ENCODE data around the gene RNF182. TPM values are rescaled to one million over a fixed set of nuclear protein-coding genes. Genes with fewer than 3 reads are reported as not detected.

RNF182 gene
- polyA plus RNA-seq, 1 of the 3 experiments (the other 2 are of a cell fraction): 8.0 TPM

DNA sequence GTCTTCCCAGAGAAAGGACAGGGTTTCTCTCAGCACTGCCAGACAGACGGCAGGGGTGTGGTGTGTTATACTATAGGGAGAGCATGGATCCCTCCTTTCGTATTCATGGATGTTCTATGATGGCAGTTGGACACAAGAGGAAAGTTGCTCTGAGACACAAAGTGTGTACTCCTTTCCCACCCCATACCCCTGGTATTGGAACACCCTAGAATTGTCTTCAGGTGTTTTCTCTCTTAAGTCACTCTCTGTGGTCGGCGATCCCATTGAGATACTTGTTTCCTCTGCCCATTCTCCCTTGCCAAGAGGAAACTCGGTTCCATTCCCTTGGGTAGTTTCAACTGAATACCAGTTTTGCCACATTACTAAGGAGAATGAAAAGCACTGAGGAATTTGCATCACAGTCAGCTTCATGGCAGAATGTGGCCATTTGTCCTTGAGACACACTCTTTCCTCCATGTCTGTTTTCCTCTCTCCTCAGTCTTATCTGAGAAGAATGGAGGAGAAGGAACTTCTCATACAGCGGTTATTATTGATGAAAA, 53.4 kb downstream of the RNF182 start:
- Histone ChIP-seq H3K9me3 (no peaks in the 10 kb centered on the region), H2AFZ (ENCODE audit: low read depth) (no peak overlapping the region), H4K20me1 (ENCODE audit: insufficient read depth) (no peaks in the 10 kb centered on the region), H3K4me2 (no peak overlapping the region), H3K79me2 (ENCODE audit: insufficient read depth) (no peaks in the 10 kb centered on the region), H3K9ac (no peak overlapping the region), H3K27ac (ENCODE audit: low read depth in 2 of 2, low read length in 1 of 2) (no peak overlapping the region), H3K36me3 (replicated peaks in 1 of 2; ENCODE audit: control insufficient read depth in 1 of 2, insufficient read depth in 2 of 2, low read length in 1 of 2) (peaks cover 0 to 5% of the 10 kb centered on the region in 2 experiments), H3K9me2 (no peaks in the 10 kb centered on the region), H3K27me3 (ENCODE audit: insufficient read depth) (no peaks in the 10 kb centered on the region), H3K4me3 (ENCODE audit: low read depth in 2 of 2, low read length in 1 of 2) (no peak overlapping the region), H3K4me1 (ENCODE audit: control insufficient read depth in 1 of 2, insufficient read depth in 2 of 2, low read depth in 1 of 2, low read length in 1 of 2) (no peaks in the 10 kb centered on the region), H3F3A (replicated peaks; ENCODE audit: insufficient read depth) (no peaks in the 10 kb centered on the region)
- no peak for DNase-seq
- POLR2A ChIA-PET: no interaction called here
- no peak for TF ChIP-seq GATA2 (CRISPR knock-in tag; IDR thresholded peaks at IDR 0.05)
- no peak for TF ChIP-seq NFIC (IDR thresholded peaks at IDR 0.05; ENCODE audit: borderline replicate concordance)
- no peak for TF ChIP-seq CHD2 (IDR thresholded peaks at IDR 0.05; ENCODE audit: low read length, partially characterized antibody)
- CTCF ChIA-PET: interaction anchor here (1.0 kb wide), 1 partner anchor 8 kb away, joined by 3 read pairs; no protein-coding TSS in a partner anchor
- WGBS (ENCODE audit: low lambda C conversion rate): 90% methylated on average over 6 of the region's 6 CpGs

- Histone ChIP-seq H3K4me2 (no peak overlapping the region), H3K9me2 (no peaks in the 10 kb centered on the region), H3K9me3 (no peaks in the 10 kb centered on the region), H3K79me2 (ENCODE audit: insufficient read depth) (no peaks in the 10 kb centered on the region), H3F3A (replicated peaks; ENCODE audit: insufficient read depth) (no peaks in the 10 kb centered on the region), H3K36me3 (replicated peaks in 1 of 2; ENCODE audit: control insufficient read depth in 1 of 2, insufficient read depth in 2 of 2, low read length in 1 of 2) (peaks cover 0 to 5% of the 10 kb centered on the region in 2 experiments), H3K27me3 (ENCODE audit: insufficient read depth) (no peaks in the 10 kb centered on the region), H3K27ac (ENCODE audit: low read depth in 2 of 2, low read length in 1 of 2) (no peak overlapping the region), H4K20me1 (ENCODE audit: insufficient read depth) (no peaks in the 10 kb centered on the region), H2AFZ (ENCODE audit: low read depth) (no peak overlapping the region), H3K4me1 (ENCODE audit: control insufficient read depth in 1 of 2, insufficient read depth in 2 of 2, low read depth in 1 of 2, low read length in 1 of 2) (no peaks in the 10 kb centered on the region), H3K9ac (no peak overlapping the region), H3K4me3 (ENCODE audit: low read depth in 2 of 2, low read length in 1 of 2) (no peak overlapping the region)
- 74% methylated on average over 2 of the region's 2 CpGs for WGBS (ENCODE audit: low lambda C conversion rate)
- TF ChIP-seq POLR2AphosphoS5 (IDR thresholded peaks at IDR 0.05; ENCODE audit: low read depth, low read length) (no peak), RCOR1 (IDR thresholded peaks at IDR 0.05; ENCODE audit: low read length) (no peak), FOSL2 (IDR thresholded peaks at IDR 0.05; ENCODE audit: borderline replicate concordance, low read depth) (no peak), EP300 (IDR thresholded peaks at IDR 0.05; ENCODE audit: borderline replicate concordance in 1 of 2, low read depth in 1 of 2, low read length in 1 of 2) (no peak), GABPA (IDR thresholded peaks at IDR 0.05; ENCODE audit: low read depth) (no peak), USF2 (IDR thresholded peaks at IDR 0.05; ENCODE audit: borderline replicate concordance, low read depth, low read length) (no peak), FOXJ3 (CRISPR knock-in tag; IDR thresholded peaks at IDR 0.05) (no peak), TEAD4 (IDR thresholded peaks at IDR 0.05; ENCODE audit: borderline replicate concordance, insufficient read depth) (no peak), PBX3 (IDR thresholded peaks at IDR 0.05) (no peak), TCF12 (IDR thresholded peaks at IDR 0.05) (no peak), TAF1 (IDR thresholded peaks at IDR 0.05; ENCODE audit: borderline replicate concordance, low read depth, low read length) (no peak), RAD21 (IDR thresholded peaks at IDR 0.05; ENCODE audit: low read length) (no peak), IRF3 (IDR thresholded peaks at IDR 0.05; ENCODE audit: low read depth, low read length) (no peak), RXRA (IDR thresholded peaks at IDR 0.05; ENCODE audit: borderline replicate concordance, low read depth) (no peak), EZH2phosphoT487 (IDR thresholded peaks at IDR 0.05; ENCODE audit: borderline replicate concordance, low read depth) (no peak), ELF1 (IDR thresholded peaks at IDR 0.05) (no peak)
- TF ChIP-seq, protein P1, sequence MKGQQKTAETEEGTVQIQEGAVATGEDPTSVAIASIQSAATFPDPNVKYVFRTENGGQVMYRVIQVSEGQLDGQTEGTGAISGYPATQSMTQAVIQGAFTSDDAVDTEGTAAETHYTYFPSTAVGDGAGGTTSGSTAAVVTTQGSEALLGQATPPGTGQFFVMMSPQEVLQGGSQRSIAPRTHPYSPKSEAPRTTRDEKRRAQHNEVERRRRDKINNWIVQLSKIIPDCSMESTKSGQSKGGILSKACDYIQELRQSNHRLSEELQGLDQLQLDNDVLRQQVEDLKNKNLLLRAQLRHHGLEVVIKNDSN (IDR thresholded peaks at IDR 0.05; ENCODE audit: borderline replicate concordance, low read depth): no peak
- no peak for DNase-seq
- CTCF ChIA-PET: interaction anchor here (1.0 kb wide), 1 partner anchor 9 kb away, joined by 3 read pairs; no protein-coding TSS in a partner anchor
- POLR2A ChIA-PET: no interaction called here
Observed at GRCh38 chr6:13978787-13979186, 54.0 kb downstream of the RNF182 start.
